ENCODE measurements around the gene CCL25.

The CCL25 gene

GRCh38 chr19:8034178-8034525, 18.4 kb upstream of the CCL25 start:
- H3K27ac Mint-ChIP-seq: no peak overlapping the region
- H3K27me3 Mint-ChIP-seq: peaks cover 12% of the 10 kb centered on the region
- H3K4me3 Mint-ChIP-seq: no peak overlapping the region
- H3K4me1 Mint-ChIP-seq (ENCODE audit: low read depth): no peaks in the 10 kb centered on the region
- H3K9me3 Mint-ChIP-seq: no peaks in the 10 kb centered on the region
- H3K36me3 Mint-ChIP-seq (ENCODE audit: low read depth): no peaks in the 10 kb centered on the region

- Mint-ChIP-seq H3K4me1 (ENCODE audit: low read depth) (no peaks in the 10 kb centered on the region), H3K36me3 (ENCODE audit: low read depth) (no peaks in the 10 kb centered on the region), H3K27ac (no peak overlapping the region), H3K4me3 (no peak overlapping the region), H3K27me3 (peaks cover 12% of the 10 kb centered on the region), H3K9me3 (no peaks in the 10 kb centered on the region)
Measured at GRCh38 chr19:8036434-8037099, 16.0 kb upstream of the CCL25 start.

- H3K4me3 Mint-ChIP-seq: no peak overlapping the region
- no peaks in the 10 kb centered on the region for H3K9me3 Mint-ChIP-seq
- no peaks in the 10 kb centered on the region for H3K36me3 Mint-ChIP-seq (ENCODE audit: low read depth)
- H3K27ac Mint-ChIP-seq: no peak overlapping the region
- H3K4me1 Mint-ChIP-seq (ENCODE audit: low read depth): no peaks in the 10 kb centered on the region
- peaks cover 7% of the 10 kb centered on the region for H3K27me3 Mint-ChIP-seq
Measured at GRCh38 chr19:8038815-8039214, 13.7 kb upstream of the CCL25 start.

- peaks cover 7% of the 10 kb centered on the region for H3K27me3 Mint-ChIP-seq
- H3K27ac Mint-ChIP-seq: no peak overlapping the region
- H3K4me3 Mint-ChIP-seq: no peak overlapping the region
- H3K4me1 Mint-ChIP-seq (ENCODE audit: low read depth): no peaks in the 10 kb centered on the region
- H3K9me3 Mint-ChIP-seq: no peaks in the 10 kb centered on the region
- H3K36me3 Mint-ChIP-seq (ENCODE audit: low read depth): no peaks in the 10 kb centered on the region
Measured at GRCh38 chr19:8039231-8039630, 13.3 kb upstream of the CCL25 start.

GRCh38 chr19:8041531-8041931, 11.0 kb upstream of the CCL25 start:
- no peak overlapping the region for H3K4me3 Mint-ChIP-seq
- no peak overlapping the region for H3K27ac Mint-ChIP-seq
- peaks cover 7% of the 10 kb centered on the region for H3K27me3 Mint-ChIP-seq
- no peaks in the 10 kb centered on the region for H3K36me3 Mint-ChIP-seq (ENCODE audit: low read depth)
- H3K9me3 Mint-ChIP-seq: no peaks in the 10 kb centered on the region
- no peaks in the 10 kb centered on the region for H3K4me1 Mint-ChIP-seq (ENCODE audit: low read depth)

- H3K4me1 Mint-ChIP-seq (ENCODE audit: low read depth): peaks cover 3% of the 10 kb centered on the region
- H3K9me3 Mint-ChIP-seq: no peaks in the 10 kb centered on the region
- H3K4me3 Mint-ChIP-seq: no peak overlapping the region
- H3K36me3 Mint-ChIP-seq (ENCODE audit: low read depth): no peaks in the 10 kb centered on the region
- no peaks in the 10 kb centered on the region for H3K27me3 Mint-ChIP-seq
- no peak overlapping the region for H3K27ac Mint-ChIP-seq
Measured at GRCh38 chr19:8042900-8043299, 9.7 kb upstream of the CCL25 start.

- Mint-ChIP-seq H3K27ac (no peak overlapping the region), H3K27me3 (no peaks in the 10 kb centered on the region)
Measured at GRCh38 chr19:8044018-8044417, 8.5 kb upstream of the CCL25 start.

GRCh38 chr19:8045872-8046568, 6.5 kb upstream of the CCL25 start:
- Mint-ChIP-seq H3K27ac (no peak overlapping the region), H3K4me1 (ENCODE audit: low read depth) (peaks cover 9% of the 10 kb centered on the region), H3K36me3 (ENCODE audit: low read depth) (no peaks in the 10 kb centered on the region), H3K4me3 (no peak overlapping the region), H3K9me3 (no peaks in the 10 kb centered on the region), H3K27me3 (peaks cover 4% of the 10 kb centered on the region)

More at GRCh38 chr19:8044018-8044417, 8.5 kb upstream of the CCL25 start:
- Mint-ChIP-seq H3K9me3 (no peaks in the 10 kb centered on the region), H3K4me1 (ENCODE audit: low read depth) (peaks cover 3% of the 10 kb centered on the region), H3K36me3 (ENCODE audit: low read depth) (no peaks in the 10 kb centered on the region), H3K4me3 (no peak overlapping the region)

- H3K9me3 Mint-ChIP-seq: no peaks in the 10 kb centered on the region
- no peak overlapping the region for H3K27ac Mint-ChIP-seq
- H3K4me3 Mint-ChIP-seq: no peak overlapping the region
Measured at GRCh38 chr19:8046569-8047165, 5.9 kb upstream of the CCL25 start.

GRCh38 chr19:8050274-8051096, 2.1 kb upstream of the CCL25 start:
- Mint-ChIP-seq H3K27ac (peak overlapping the region; percentile 61), H3K36me3 (ENCODE audit: low read depth) (no peaks in the 10 kb centered on the region), H3K9me3 (no peaks in the 10 kb centered on the region), H3K4me1 (ENCODE audit: low read depth) (peaks cover 17% of the 10 kb centered on the region), H3K4me3 (peak overlapping the region; percentile 47), H3K27me3 (peaks cover 4% of the 10 kb centered on the region)

More at GRCh38 chr19:8046569-8047165, 5.9 kb upstream of the CCL25 start:
- Mint-ChIP-seq H3K4me1 (ENCODE audit: low read depth) (peaks cover 10% of the 10 kb centered on the region), H3K36me3 (ENCODE audit: low read depth) (no peaks in the 10 kb centered on the region), H3K27me3 (peaks cover 4% of the 10 kb centered on the region)

- peaks cover 15% of the 10 kb centered on the region for H3K4me1 Mint-ChIP-seq (ENCODE audit: low read depth)
- no peak overlapping the region for H3K27ac Mint-ChIP-seq
- peaks cover 3% of the 10 kb centered on the region for H3K27me3 Mint-ChIP-seq
- no peaks in the 10 kb centered on the region for H3K9me3 Mint-ChIP-seq
- no peaks in the 10 kb centered on the region for H3K36me3 Mint-ChIP-seq (ENCODE audit: low read depth)
- H3K4me3 Mint-ChIP-seq: no peak overlapping the region
Measured at GRCh38 chr19:8054169-8054568, 1.6 kb downstream of the CCL25 start.

- Mint-ChIP-seq H3K27me3 (no peaks in the 10 kb centered on the region), H3K4me3 (no peak overlapping the region), H3K9me3 (no peaks in the 10 kb centered on the region)
Measured at GRCh38 chr19:8056533-8056932, 4.0 kb downstream of the CCL25 start.

GRCh38 chr19:8057545-8058270, 5.1 kb downstream of the CCL25 start:
- Mint-ChIP-seq H3K4me3 (no peak overlapping the region), H3K27ac (no peak overlapping the region), H3K36me3 (ENCODE audit: low read depth) (no peaks in the 10 kb centered on the region), H3K4me1 (ENCODE audit: low read depth) (no peaks in the 10 kb centered on the region), H3K9me3 (no peaks in the 10 kb centered on the region), H3K27me3 (no peaks in the 10 kb centered on the region)

More at GRCh38 chr19:8056533-8056932, 4.0 kb downstream of the CCL25 start:
- H3K4me1 Mint-ChIP-seq (ENCODE audit: low read depth): peaks cover 8% of the 10 kb centered on the region
- H3K27ac Mint-ChIP-seq: no peak overlapping the region
- no peaks in the 10 kb centered on the region for H3K36me3 Mint-ChIP-seq (ENCODE audit: low read depth)
